ENCODE data around the gene HIRIP3.

The HIRIP3 gene

GRCh38 chr16:29987371-29988085, 7.9 kb downstream of the HIRIP3 start:
- Histone ChIP-seq H3K4me1 (ENCODE audit: control insufficient read depth in 1 of 2, insufficient read depth in 2 of 2, low read length in 2 of 2) (no peaks in the 10 kb centered on the region), H3K9me3 (ENCODE audit: control insufficient read depth in 1 of 2, low read length in 2 of 2) (no peaks in the 10 kb centered on the region), H3K36me3 (ENCODE audit: control insufficient read depth in 1 of 2, insufficient read depth in 2 of 2, low read length in 2 of 2) (peaks cover 60 to 94% of the 10 kb centered on the region in 2 donors), H3K27ac (ENCODE audit: low read length) (no peak overlapping the region), H3K27me3 (ENCODE audit: low read depth, low read length) (no peaks in the 10 kb centered on the region), H3K4me3 (ENCODE audit: low read depth in 1 of 2, low read length in 2 of 2) (no peak overlapping the region)

GRCh38 chr16:29986931-29987330, 8.5 kb downstream of the HIRIP3 start:
- Histone ChIP-seq H3K4me3 (ENCODE audit: low read depth in 1 of 2, low read length in 2 of 2) (no peak overlapping the region), H3K27ac (ENCODE audit: low read length) (no peak overlapping the region), H3K4me1 (ENCODE audit: control insufficient read depth in 1 of 2, insufficient read depth in 2 of 2, low read length in 2 of 2) (no peaks in the 10 kb centered on the region), H3K36me3 (ENCODE audit: control insufficient read depth in 1 of 2, insufficient read depth in 2 of 2, low read length in 2 of 2) (peaks cover 61 to 98% of the 10 kb centered on the region in 2 donors), H3K27me3 (ENCODE audit: low read depth, low read length) (no peaks in the 10 kb centered on the region), H3K9me3 (ENCODE audit: control insufficient read depth in 1 of 2, low read length in 2 of 2) (no peaks in the 10 kb centered on the region)

DNA sequence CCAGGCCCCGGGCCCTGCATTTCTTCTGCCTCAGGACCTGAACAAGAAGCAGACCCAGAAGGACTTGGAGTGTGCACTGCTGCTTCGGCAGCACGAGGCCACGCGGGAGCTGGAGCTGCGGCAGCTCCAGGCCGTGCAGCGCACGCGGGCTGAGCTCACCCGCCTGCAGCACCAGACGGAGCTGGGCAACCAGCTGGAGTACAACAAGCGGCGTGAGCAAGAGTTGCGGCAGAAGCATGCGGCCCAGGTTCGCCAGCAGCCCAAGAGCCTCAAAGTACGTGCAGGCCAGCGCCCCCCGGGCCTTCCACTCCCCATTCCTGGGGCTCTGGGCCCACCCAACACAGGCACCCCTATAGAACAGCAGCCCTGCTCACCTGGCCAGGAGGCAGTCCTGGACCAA, 9.2 kb downstream of the HIRIP3 start:
- Histone ChIP-seq H3K4me1 (ENCODE audit: control insufficient read depth in 1 of 2, insufficient read depth in 2 of 2, low read length in 2 of 2) (no peaks in the 10 kb centered on the region), H3K27ac (ENCODE audit: low read length) (no peak overlapping the region), H3K27me3 (ENCODE audit: low read depth, low read length) (no peaks in the 10 kb centered on the region), H3K9me3 (ENCODE audit: control insufficient read depth in 1 of 2, low read length in 2 of 2) (no peaks in the 10 kb centered on the region), H3K4me3 (ENCODE audit: low read depth in 1 of 2, low read length in 2 of 2) (no peak overlapping the region), H3K36me3 (ENCODE audit: control insufficient read depth in 1 of 2, insufficient read depth in 2 of 2, low read length in 2 of 2) (peaks cover 68 to 100% of the 10 kb centered on the region in 2 donors)

DNA sequence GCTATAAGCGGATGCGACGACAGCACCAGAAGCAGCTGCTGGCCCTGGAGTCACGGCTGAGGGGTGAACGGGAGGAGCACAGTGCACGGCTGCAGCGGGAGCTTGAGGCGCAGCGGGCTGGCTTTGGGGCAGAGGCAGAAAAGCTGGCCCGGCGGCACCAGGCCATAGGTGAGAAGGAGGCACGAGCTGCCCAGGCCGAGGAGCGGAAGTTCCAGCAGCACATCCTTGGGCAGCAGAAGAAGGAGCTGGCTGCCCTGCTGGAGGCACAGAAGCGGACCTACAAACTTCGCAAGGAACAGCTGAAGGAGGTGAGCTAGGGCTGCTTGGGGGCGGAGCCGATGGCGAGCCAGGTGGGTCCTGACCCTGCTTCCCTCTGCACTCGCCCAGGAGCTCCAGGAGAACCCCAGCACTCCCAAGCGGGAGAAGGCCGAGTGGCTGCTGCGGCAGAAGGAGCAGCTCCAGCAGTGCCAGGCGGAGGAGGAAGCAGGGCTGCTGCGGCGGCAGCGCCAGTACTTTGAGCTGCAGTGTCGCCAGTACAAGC, 10.1 kb downstream of the HIRIP3 start:
- H3K4me1 ChIP-seq (ENCODE audit: control insufficient read depth in 1 of 2, insufficient read depth in 2 of 2, low read length in 2 of 2), result no peaks in the 10 kb centered on the region
- no peaks in the 10 kb centered on the region for H3K9me3 ChIP-seq (ENCODE audit: control insufficient read depth in 1 of 2, low read length in 2 of 2)
- peaks cover 76 to 98% of the 10 kb centered on the region in 2 donors for H3K36me3 ChIP-seq (ENCODE audit: control insufficient read depth in 1 of 2, insufficient read depth in 2 of 2, low read length in 2 of 2)
- no peak overlapping the region for H3K27ac ChIP-seq (ENCODE audit: low read length)
- no peaks in the 10 kb centered on the region for H3K27me3 ChIP-seq (ENCODE audit: low read depth, low read length)
- no peak overlapping the region for H3K4me3 ChIP-seq (ENCODE audit: low read depth in 1 of 2, low read length in 2 of 2)

- no peaks in the 10 kb centered on the region for H3K4me1 ChIP-seq (ENCODE audit: control insufficient read depth in 1 of 2, insufficient read depth in 2 of 2, low read length in 2 of 2)
- no peaks in the 10 kb centered on the region for H3K9me3 ChIP-seq (ENCODE audit: control insufficient read depth in 1 of 2, low read length in 2 of 2)
- no peak overlapping the region for H3K27ac ChIP-seq (ENCODE audit: low read length)
- H3K4me3 ChIP-seq (ENCODE audit: low read depth in 1 of 2, low read length in 2 of 2), result no peak overlapping the region
- peaks cover 79 to 98% of the 10 kb centered on the region in 2 donors for H3K36me3 ChIP-seq (ENCODE audit: control insufficient read depth in 1 of 2, insufficient read depth in 2 of 2, low read length in 2 of 2)
- no peaks in the 10 kb centered on the region for H3K27me3 ChIP-seq (ENCODE audit: low read depth, low read length)
These were observed 10.7 kb downstream of the HIRIP3 start for GRCh38 chr16:29984764-29985147.

DNA sequence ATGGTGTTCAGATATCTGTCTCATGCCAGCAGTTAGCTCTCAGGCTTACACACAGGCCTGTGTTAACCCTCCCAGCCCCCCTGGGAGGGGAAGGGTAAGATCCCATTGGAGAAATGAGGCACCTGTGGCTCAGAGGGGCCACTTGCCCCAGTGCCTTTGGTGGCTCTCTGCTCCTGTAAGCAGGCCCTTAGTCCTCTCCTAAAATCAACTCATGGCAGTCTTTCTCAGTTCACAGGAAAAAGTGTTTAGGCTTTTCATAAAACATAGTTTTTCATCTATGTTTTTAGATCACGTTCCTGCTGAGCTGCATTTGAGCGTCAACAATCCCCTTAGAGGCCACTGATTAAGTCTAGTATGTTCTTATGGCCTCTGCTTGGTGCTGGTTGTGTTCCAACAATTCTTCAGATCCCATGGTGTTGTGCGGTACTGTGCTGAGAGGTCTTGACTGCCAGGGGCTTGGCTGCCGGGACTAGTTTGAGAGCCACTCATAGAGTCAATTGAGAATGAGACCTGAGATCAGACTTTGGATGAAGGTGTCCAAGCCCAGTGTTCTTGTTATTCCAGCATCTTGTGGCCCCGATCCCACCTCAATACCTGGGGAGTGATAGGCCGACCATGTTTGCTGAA, 11.2 kb downstream of the HIRIP3 start:
- H3K27ac ChIP-seq (ENCODE audit: low read length), result no peak overlapping the region
- no peaks in the 10 kb centered on the region for H3K9me3 ChIP-seq (ENCODE audit: control insufficient read depth in 1 of 2, low read length in 2 of 2)
- H3K27me3 ChIP-seq (ENCODE audit: low read depth, low read length), result no peaks in the 10 kb centered on the region
- no peaks in the 10 kb centered on the region for H3K4me1 ChIP-seq (ENCODE audit: control insufficient read depth in 1 of 2, insufficient read depth in 2 of 2, low read length in 2 of 2)
- no peak overlapping the region for H3K4me3 ChIP-seq (ENCODE audit: low read depth in 1 of 2, low read length in 2 of 2)
- peaks cover 79 to 98% of the 10 kb centered on the region in 2 donors for H3K36me3 ChIP-seq (ENCODE audit: control insufficient read depth in 1 of 2, insufficient read depth in 2 of 2, low read length in 2 of 2)

GRCh38 chr16:29983420-29984136, 11.8 kb downstream of the HIRIP3 start:
- Histone ChIP-seq H3K4me3 (ENCODE audit: low read depth in 1 of 2, low read length in 2 of 2) (no peak overlapping the region), H3K4me1 (ENCODE audit: control insufficient read depth in 1 of 2, insufficient read depth in 2 of 2, low read length in 2 of 2) (no peaks in the 10 kb centered on the region), H3K27ac (ENCODE audit: low read length) (no peak overlapping the region), H3K36me3 (ENCODE audit: control insufficient read depth in 1 of 2, insufficient read depth in 2 of 2, low read length in 2 of 2) (peaks cover 85 to 99% of the 10 kb centered on the region in 2 donors), H3K27me3 (ENCODE audit: low read depth, low read length) (no peaks in the 10 kb centered on the region), H3K9me3 (ENCODE audit: control insufficient read depth in 1 of 2, low read length in 2 of 2) (no peaks in the 10 kb centered on the region)

GRCh38 chr16:29982560-29983419, 12.6 kb downstream of the HIRIP3 start:
- H3K4me1 ChIP-seq (ENCODE audit: control insufficient read depth in 1 of 2, insufficient read depth in 2 of 2, low read length in 2 of 2), result no peaks in the 10 kb centered on the region
- H3K27ac ChIP-seq (ENCODE audit: low read length), result no peak overlapping the region
- H3K27me3 ChIP-seq (ENCODE audit: low read depth, low read length), result no peaks in the 10 kb centered on the region
- H3K36me3 ChIP-seq (ENCODE audit: control insufficient read depth in 1 of 2, insufficient read depth in 2 of 2, low read length in 2 of 2), result peaks cover 88 to 99% of the 10 kb centered on the region in 2 donors
- no peak overlapping the region for H3K4me3 ChIP-seq (ENCODE audit: low read depth in 1 of 2, low read length in 2 of 2)
- no peaks in the 10 kb centered on the region for H3K9me3 ChIP-seq (ENCODE audit: control insufficient read depth in 1 of 2, low read length in 2 of 2)

- H3K36me3 ChIP-seq (ENCODE audit: control insufficient read depth in 1 of 2, insufficient read depth in 2 of 2, low read length in 2 of 2), result peaks cover 56 to 59% of the 10 kb centered on the region in 2 donors
- H3K4me1 ChIP-seq (ENCODE audit: control insufficient read depth in 1 of 2, insufficient read depth in 2 of 2, low read length in 2 of 2), result peaks cover 19 to 21% of the 10 kb centered on the region in 2 donors
- no peak overlapping the region for H3K4me3 ChIP-seq (ENCODE audit: low read depth in 1 of 2, low read length in 2 of 2)
- H3K27ac ChIP-seq (ENCODE audit: low read length), result no peak overlapping the region
- H3K9me3 ChIP-seq (ENCODE audit: control insufficient read depth in 1 of 2, low read length in 2 of 2), result no peaks in the 10 kb centered on the region
- no peaks in the 10 kb centered on the region for H3K27me3 ChIP-seq (ENCODE audit: low read depth, low read length)
These were observed 16.7 kb downstream of the HIRIP3 start for GRCh38 chr16:29978564-29979270.

GRCh38 chr16:29978081-29978480, 17.3 kb downstream of the HIRIP3 start:
- peaks cover 19 to 24% of the 10 kb centered on the region in 2 donors for H3K4me1 ChIP-seq (ENCODE audit: control insufficient read depth in 1 of 2, insufficient read depth in 2 of 2, low read length in 2 of 2)
- H3K36me3 ChIP-seq (ENCODE audit: control insufficient read depth in 1 of 2, insufficient read depth in 2 of 2, low read length in 2 of 2), result peaks cover 50 to 53% of the 10 kb centered on the region in 2 donors
- no peak overlapping the region for H3K27ac ChIP-seq (ENCODE audit: low read length)
- no peaks in the 10 kb centered on the region for H3K27me3 ChIP-seq (ENCODE audit: low read depth, low read length)
- H3K9me3 ChIP-seq (ENCODE audit: control insufficient read depth in 1 of 2, low read length in 2 of 2), result no peaks in the 10 kb centered on the region
- H3K4me3 ChIP-seq (ENCODE audit: low read depth in 1 of 2, low read length in 2 of 2), result no peak overlapping the region

Measured in muscle layer of duodenum (tissue), 2 donors.